ENCODE data around the gene ARSB. TPM values are rescaled to one million over a fixed set of nuclear protein-coding genes. Genes with fewer than 3 reads are reported as not detected.

ARSB gene
- total RNA-seq, 1 donor from 2014 or later: 14.6 TPM

DNA sequence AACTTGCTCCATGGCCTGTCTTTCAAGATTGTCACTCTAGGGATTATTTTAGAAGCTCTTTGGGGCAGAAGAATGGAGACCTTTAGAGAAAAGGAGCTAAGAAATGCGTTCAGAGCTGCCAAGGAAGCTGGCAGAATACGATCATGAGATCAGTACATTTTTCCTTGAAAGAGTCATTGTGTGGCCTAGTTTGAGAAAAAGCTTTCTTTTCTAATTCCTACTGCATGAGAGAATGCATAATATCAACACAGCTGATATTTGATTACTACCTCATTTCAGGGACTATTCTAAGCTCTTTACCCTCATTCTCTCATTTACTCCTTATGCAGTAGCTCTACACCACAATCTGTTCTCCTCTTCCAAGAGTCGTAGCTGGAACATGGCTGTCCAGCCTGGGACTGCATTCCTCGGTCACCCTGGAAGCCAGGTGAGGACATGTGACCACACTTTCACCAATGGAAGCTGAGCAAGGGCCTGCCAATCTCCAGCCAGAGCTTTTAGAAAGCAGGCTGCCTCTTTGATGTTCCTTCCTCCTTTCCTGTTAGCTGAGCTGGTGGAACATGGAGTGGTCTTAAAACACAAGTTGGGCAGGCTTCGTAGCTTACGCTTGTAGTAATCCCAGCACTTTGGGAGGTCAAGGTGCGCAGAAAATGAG, 237.3 kb downstream of the ARSB start:
- H3K27ac ChIP-seq (ENCODE audit: low read depth, low read length): no peak overlapping the region

DNA sequence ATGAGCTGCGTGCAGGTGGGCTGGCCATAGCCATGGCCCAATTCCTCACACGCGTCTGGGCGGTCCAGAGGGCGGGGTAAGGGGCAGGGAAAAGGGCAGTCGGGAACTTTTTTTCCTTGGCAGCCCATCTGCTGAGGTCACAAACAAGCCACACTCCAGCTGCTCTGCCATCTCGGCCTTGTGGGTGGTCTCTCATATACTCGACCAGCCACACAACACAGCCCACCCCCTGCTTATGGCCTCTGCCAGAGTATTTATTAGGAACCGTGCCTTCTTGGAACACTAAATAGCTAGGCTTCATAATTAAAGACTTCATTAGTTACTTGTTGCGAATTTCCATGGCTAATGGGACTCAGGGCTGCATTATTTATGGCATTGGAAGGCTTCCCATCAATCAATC, 238.1 kb downstream of the ARSB start:
- Histone ChIP-seq H3K9ac (ENCODE audit: low read depth in 1 of 3, low read length in 3 of 3) (no peak overlapping the region), H3K9me3 (ENCODE audit: control insufficient read depth in 3 of 3, low read length in 3 of 3) (no peaks in the 10 kb centered on the region), H3K4me3 (ENCODE audit: low read length in 3 of 3) (no peak overlapping the region), H3K4me1 (ENCODE audit: control insufficient read depth in 3 of 3, insufficient read depth in 3 of 3, low read length in 3 of 3) (peaks cover 0 to 3% (median 0%) of the 10 kb centered on the region in 3 donors), H3K27ac (ENCODE audit: low read depth, low read length) (no peak overlapping the region), H3K36me3 (ENCODE audit: control insufficient read depth in 3 of 3, insufficient read depth in 3 of 3, low read length in 3 of 3) (no peaks in the 10 kb centered on the region), H3K27me3 (ENCODE audit: control insufficient read depth in 3 of 3, insufficient read depth in 3 of 3, low read length in 3 of 3) (no peaks in the 10 kb centered on the region)

More for the DNA sequence above, 237.3 kb downstream of the ARSB start:
- Histone ChIP-seq H3K4me3 (ENCODE audit: low read length in 3 of 3) (no peak overlapping the region), H3K4me1 (ENCODE audit: control insufficient read depth in 3 of 3, insufficient read depth in 3 of 3, low read length in 3 of 3) (peaks cover 0 to 3% (median 0%) of the 10 kb centered on the region in 3 donors), H3K9ac (ENCODE audit: low read depth in 1 of 3, low read length in 3 of 3) (no peak overlapping the region), H3K36me3 (ENCODE audit: control insufficient read depth in 3 of 3, insufficient read depth in 3 of 3, low read length in 3 of 3) (no peaks in the 10 kb centered on the region), H3K27me3 (ENCODE audit: control insufficient read depth in 3 of 3, insufficient read depth in 3 of 3, low read length in 3 of 3) (no peaks in the 10 kb centered on the region), H3K9me3 (ENCODE audit: control insufficient read depth in 3 of 3, low read length in 3 of 3) (no peaks in the 10 kb centered on the region)

DNA sequence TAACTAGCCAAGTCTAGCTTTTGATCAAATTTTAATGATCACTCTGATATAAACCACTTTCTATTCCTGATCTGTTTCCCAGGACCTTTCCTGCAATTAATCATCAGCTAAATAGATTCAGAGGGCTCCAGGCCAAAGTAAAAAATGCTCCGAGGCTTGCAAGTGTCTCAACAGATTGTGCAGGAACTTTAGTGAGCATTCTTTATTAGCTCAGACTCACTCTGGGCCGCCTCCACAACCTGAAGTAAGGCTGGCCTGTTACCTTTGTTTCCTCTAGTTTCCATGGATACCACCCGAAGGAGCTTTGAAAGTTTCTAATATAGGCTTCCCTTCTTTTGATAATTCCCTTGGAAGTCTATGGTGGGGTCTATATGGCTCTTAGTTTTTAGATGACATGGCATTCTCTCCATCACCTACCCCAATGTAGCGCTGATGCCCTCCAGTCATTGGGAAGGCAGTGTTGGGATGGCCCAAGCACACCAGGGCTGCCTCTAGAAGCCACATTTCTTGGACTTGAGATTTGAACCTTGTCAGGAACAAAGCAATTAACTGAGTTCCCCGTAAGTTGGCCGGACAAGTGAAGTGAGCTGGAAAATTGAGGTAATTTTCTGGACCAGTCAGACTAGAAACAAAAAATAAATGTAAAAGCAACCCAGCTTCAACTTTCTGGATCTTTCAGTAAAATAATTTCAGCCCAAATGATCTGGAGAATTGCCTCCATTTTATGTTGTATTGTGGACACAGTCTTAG, 238.9 kb downstream of the ARSB start:
- Histone ChIP-seq H3K27me3 (ENCODE audit: control insufficient read depth in 3 of 3, insufficient read depth in 3 of 3, low read length in 3 of 3) (no peaks in the 10 kb centered on the region), H3K27ac (ENCODE audit: low read depth, low read length) (no peak overlapping the region), H3K36me3 (ENCODE audit: control insufficient read depth in 3 of 3, insufficient read depth in 3 of 3, low read length in 3 of 3) (no peaks in the 10 kb centered on the region), H3K4me1 (ENCODE audit: control insufficient read depth in 3 of 3, insufficient read depth in 3 of 3, low read length in 3 of 3) (peaks cover 0 to 3% (median 0%) of the 10 kb centered on the region in 3 donors), H3K9me3 (ENCODE audit: control insufficient read depth in 3 of 3, low read length in 3 of 3) (no peaks in the 10 kb centered on the region), H3K4me3 (ENCODE audit: low read length in 3 of 3) (no peak overlapping the region), H3K9ac (ENCODE audit: low read depth in 1 of 3, low read length in 3 of 3) (no peak overlapping the region)

DNA sequence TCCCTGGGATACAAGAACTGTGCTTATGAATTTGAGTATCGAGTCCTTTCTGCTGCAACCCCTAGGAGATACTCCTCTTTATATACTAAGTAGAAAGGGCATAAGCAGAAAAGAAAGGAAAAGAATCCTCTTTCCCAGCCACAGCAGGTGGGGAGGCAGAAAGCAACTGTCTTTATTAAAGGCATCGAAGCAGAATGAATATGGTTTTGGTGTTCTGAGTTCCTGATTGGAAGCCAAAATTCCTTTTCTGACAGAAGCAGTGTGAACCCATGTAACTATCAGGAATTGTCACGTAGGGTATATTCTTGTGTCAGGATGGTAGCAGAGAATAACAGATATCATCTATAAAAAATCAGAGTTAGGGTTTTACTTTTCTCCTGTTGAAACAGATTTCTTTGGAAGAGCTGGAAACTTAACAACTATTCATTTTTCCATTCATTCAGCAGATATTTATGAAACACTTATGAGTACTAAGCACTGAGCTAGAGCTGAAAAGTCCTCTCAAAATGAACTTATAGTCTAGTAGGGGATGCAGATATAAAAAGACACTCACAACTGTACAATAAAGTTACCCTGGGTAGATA, 240.1 kb downstream of the ARSB start:
- H3K27me3 ChIP-seq (ENCODE audit: control insufficient read depth in 3 of 3, insufficient read depth in 3 of 3, low read length in 3 of 3): no peaks in the 10 kb centered on the region
- no peak overlapping the region for H3K27ac ChIP-seq (ENCODE audit: low read depth, low read length)
- H3K9me3 ChIP-seq (ENCODE audit: control insufficient read depth in 3 of 3, low read length in 3 of 3): no peaks in the 10 kb centered on the region
- no peak overlapping the region for H3K9ac ChIP-seq (ENCODE audit: low read depth in 1 of 3, low read length in 3 of 3)
- H3K36me3 ChIP-seq (ENCODE audit: control insufficient read depth in 3 of 3, insufficient read depth in 3 of 3, low read length in 3 of 3): no peaks in the 10 kb centered on the region
- no peak overlapping the region for H3K4me3 ChIP-seq (ENCODE audit: low read length in 3 of 3)
- H3K4me1 ChIP-seq (ENCODE audit: control insufficient read depth in 3 of 3, insufficient read depth in 3 of 3, low read length in 3 of 3): peaks cover 0 to 3% (median 0%) of the 10 kb centered on the region in 3 donors

DNA sequence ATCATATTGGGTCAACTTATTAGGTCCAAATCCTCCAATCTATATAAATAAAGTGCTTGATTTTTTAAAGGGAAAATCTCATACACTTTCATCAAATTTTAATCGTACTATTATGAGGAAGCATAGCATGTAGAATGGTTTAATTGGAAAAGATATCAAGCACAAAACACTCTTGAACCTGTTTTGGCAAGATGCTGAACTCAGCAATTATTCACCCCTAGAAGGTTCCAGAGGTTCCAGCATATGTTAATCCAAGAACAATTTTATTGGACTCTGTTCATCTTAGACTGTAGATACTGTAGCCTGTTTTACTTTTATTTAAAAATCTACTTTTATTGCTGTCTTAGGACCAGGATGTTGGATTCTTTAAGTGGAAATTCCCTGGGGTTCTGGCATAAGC, 244.1 kb downstream of the ARSB start:
- Histone ChIP-seq H3K4me1 (ENCODE audit: control insufficient read depth in 3 of 3, insufficient read depth in 3 of 3, low read length in 3 of 3) (no peaks in the 10 kb centered on the region), H3K27me3 (ENCODE audit: control insufficient read depth in 3 of 3, insufficient read depth in 3 of 3, low read length in 3 of 3) (no peaks in the 10 kb centered on the region), H3K36me3 (ENCODE audit: control insufficient read depth in 3 of 3, insufficient read depth in 3 of 3, low read length in 3 of 3) (no peaks in the 10 kb centered on the region), H3K4me3 (ENCODE audit: low read length in 3 of 3) (no peak overlapping the region), H3K27ac (ENCODE audit: low read depth, low read length) (no peak overlapping the region), H3K9me3 (ENCODE audit: control insufficient read depth in 3 of 3, low read length in 3 of 3) (no peaks in the 10 kb centered on the region), H3K9ac (ENCODE audit: low read depth in 1 of 3, low read length in 3 of 3) (no peak overlapping the region)

DNA sequence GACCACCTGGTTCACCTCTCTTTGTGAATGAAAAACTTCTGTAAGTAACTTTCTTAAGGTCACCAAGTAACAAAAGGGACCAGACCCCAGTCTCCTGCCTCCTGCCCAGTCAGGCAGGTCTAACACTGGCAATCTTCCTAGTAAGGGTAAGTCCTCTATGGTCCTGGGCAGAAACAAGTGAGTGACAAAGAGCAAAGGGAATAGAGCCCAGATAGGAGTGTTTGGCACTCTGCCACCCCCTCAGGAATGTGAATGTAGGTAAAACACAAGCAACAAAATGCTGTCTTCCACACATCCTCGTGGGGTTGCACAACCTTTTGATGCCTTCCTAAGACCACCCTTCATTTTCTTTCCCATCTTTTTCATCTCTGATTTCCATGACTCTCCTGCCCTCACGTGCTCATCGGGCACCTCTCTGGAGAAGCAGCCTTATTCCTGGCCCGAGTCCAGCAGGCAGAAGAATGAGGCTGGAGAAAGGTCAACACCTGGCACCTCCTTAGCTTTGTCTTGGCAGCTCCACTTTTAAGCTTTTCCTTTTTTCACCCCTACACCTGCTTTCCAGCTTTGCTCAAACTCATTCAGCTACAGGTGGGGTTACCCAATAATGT, 246.3 kb downstream of the ARSB start:
- Histone ChIP-seq H3K9ac (ENCODE audit: low read depth in 1 of 3, low read length in 3 of 3) (no peak overlapping the region), H3K36me3 (ENCODE audit: control insufficient read depth in 3 of 3, insufficient read depth in 3 of 3, low read length in 3 of 3) (no peaks in the 10 kb centered on the region), H3K9me3 (ENCODE audit: control insufficient read depth in 3 of 3, low read length in 3 of 3) (no peaks in the 10 kb centered on the region), H3K4me3 (ENCODE audit: low read length in 3 of 3) (no peak overlapping the region), H3K27ac (ENCODE audit: low read depth, low read length) (no peak overlapping the region), H3K4me1 (ENCODE audit: control insufficient read depth in 3 of 3, insufficient read depth in 3 of 3, low read length in 3 of 3) (no peaks in the 10 kb centered on the region), H3K27me3 (ENCODE audit: control insufficient read depth in 3 of 3, insufficient read depth in 3 of 3, low read length in 3 of 3) (no peaks in the 10 kb centered on the region)

DNA sequence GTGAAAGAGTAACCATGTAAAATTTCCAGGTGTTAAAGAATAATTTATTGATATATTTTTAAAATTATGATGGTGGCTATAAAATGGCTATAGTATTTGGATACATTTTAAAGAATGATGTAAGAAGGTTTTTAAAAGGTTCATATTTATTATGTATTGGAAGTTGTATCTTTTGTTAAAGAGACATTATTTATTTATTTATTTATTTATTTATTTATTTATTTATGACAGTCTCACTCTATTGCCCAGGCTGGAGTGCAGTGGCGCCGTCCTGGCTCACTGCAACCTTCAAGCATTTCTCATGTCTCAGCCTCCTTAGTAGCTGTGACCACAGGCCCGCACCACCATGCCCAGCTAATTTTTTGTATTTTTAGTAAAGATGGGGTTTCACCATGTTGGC, 247.0 kb downstream of the ARSB start:
- Histone ChIP-seq H3K27ac (ENCODE audit: low read depth, low read length) (no peak overlapping the region), H3K27me3 (ENCODE audit: control insufficient read depth in 3 of 3, insufficient read depth in 3 of 3, low read length in 3 of 3) (no peaks in the 10 kb centered on the region), H3K4me3 (ENCODE audit: low read length in 3 of 3) (no peak overlapping the region), H3K9ac (ENCODE audit: low read depth in 1 of 3, low read length in 3 of 3) (no peak overlapping the region), H3K4me1 (ENCODE audit: control insufficient read depth in 3 of 3, insufficient read depth in 3 of 3, low read length in 3 of 3) (no peaks in the 10 kb centered on the region), H3K9me3 (ENCODE audit: control insufficient read depth in 3 of 3, low read length in 3 of 3) (no peaks in the 10 kb centered on the region), H3K36me3 (ENCODE audit: control insufficient read depth in 3 of 3, insufficient read depth in 3 of 3, low read length in 3 of 3) (no peaks in the 10 kb centered on the region)

DNA sequence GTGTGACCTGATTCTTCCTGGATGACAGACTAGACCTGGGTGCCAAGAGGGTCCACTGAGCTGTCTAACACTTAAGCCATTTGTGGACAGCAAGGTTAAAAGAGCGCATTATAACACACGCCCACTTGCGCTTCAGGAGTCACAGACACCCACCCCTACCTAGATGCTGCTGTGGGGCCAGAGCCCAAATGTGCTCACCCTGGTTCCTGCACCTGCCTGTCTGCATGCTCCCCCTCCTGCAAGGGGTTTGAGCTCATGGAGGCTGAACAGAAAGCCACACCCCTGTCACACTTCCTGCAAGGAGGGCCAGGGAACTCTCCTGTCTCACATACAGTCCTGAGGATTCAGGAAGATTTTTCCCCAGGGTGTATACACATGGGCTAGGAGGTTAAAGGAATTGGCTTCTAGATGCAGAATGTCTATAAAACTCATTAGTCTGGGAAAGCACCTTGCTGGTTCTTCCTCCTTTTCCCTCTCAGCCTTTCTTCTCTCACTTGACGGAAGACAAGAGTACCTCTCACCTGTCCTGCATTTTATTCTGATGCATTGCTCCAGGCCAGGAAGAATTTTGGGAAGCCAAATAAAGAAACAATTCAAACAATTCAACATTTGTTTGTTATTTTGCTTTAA, 249.2 kb downstream of the ARSB start:
- Histone ChIP-seq H3K4me3 (ENCODE audit: low read length in 3 of 3) (no peak overlapping the region), H3K4me1 (ENCODE audit: control insufficient read depth in 3 of 3, insufficient read depth in 3 of 3, low read length in 3 of 3) (no peaks in the 10 kb centered on the region), H3K36me3 (ENCODE audit: control insufficient read depth in 3 of 3, insufficient read depth in 3 of 3, low read length in 3 of 3) (no peaks in the 10 kb centered on the region), H3K9ac (ENCODE audit: low read depth in 1 of 3, low read length in 3 of 3) (no peak overlapping the region), H3K27ac (ENCODE audit: low read depth, low read length) (no peak overlapping the region), H3K9me3 (ENCODE audit: control insufficient read depth in 3 of 3, low read length in 3 of 3) (no peaks in the 10 kb centered on the region), H3K27me3 (ENCODE audit: control insufficient read depth in 3 of 3, insufficient read depth in 3 of 3, low read length in 3 of 3) (no peaks in the 10 kb centered on the region)

DNA sequence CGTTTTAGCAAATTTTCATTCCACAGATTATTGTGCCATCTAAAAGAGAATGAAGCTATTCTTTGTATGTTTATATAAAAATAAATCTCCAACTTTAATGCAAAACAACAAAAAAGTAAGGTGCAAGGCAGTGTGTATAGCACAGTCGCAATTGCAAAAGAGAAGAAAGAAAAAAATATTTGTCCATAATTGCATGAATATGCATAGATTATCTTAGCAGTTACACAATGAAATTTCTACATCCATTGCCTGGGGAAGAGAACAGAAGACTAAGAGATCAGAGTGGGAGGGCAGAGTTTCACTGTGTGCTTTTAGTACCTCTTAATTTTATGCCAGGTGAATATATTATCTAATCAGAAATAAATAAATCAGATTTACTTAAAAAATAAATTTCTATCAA, 250.2 kb downstream of the ARSB start:
- no peak overlapping the region for H3K4me3 ChIP-seq (ENCODE audit: low read length in 3 of 3)
- no peak overlapping the region for H3K27ac ChIP-seq (ENCODE audit: low read depth, low read length)
- no peaks in the 10 kb centered on the region for H3K4me1 ChIP-seq (ENCODE audit: control insufficient read depth in 3 of 3, insufficient read depth in 3 of 3, low read length in 3 of 3)
- no peaks in the 10 kb centered on the region for H3K27me3 ChIP-seq (ENCODE audit: control insufficient read depth in 3 of 3, insufficient read depth in 3 of 3, low read length in 3 of 3)
- no peak overlapping the region for H3K9ac ChIP-seq (ENCODE audit: low read depth in 1 of 3, low read length in 3 of 3)
- no peaks in the 10 kb centered on the region for H3K36me3 ChIP-seq (ENCODE audit: control insufficient read depth in 3 of 3, insufficient read depth in 3 of 3, low read length in 3 of 3)
- H3K9me3 ChIP-seq (ENCODE audit: control insufficient read depth in 3 of 3, low read length in 3 of 3): no peaks in the 10 kb centered on the region
